ENCODE results near the gene LRP1.

LRP1 gene

GRCh38 chr12:57139796-57140649 is 11.7 kb downstream of the LRP1 start:
- TF ChIP-seq PATZ1 (CRISPR knock-in tag; IDR thresholded peaks at IDR 0.05; ENCODE audit: borderline replicate concordance) (no peak), ZFP3 (CRISPR knock-in tag; IDR thresholded peaks at IDR 0.05) (no peak)

GRCh38 chr12:57141249-57141648 is 13.0 kb downstream of the LRP1 start:
- TF ChIP-seq SNAI2 (CRISPR knock-in tag; IDR thresholded peaks at IDR 0.05) = no peak
- no peak for TF ChIP-seq ZNF565 (CRISPR knock-in tag; conservative IDR thresholded peaks at IDR 0.05; ENCODE audit: low read depth)
- TF ChIP-seq PATZ1 (CRISPR knock-in tag; IDR thresholded peaks at IDR 0.05; ENCODE audit: borderline replicate concordance) = no peak
- TF ChIP-seq CSDC2 (CRISPR knock-in tag; IDR thresholded peaks at IDR 0.05) = no peak
- TF ChIP-seq ZFP30 (CRISPR knock-in tag; IDR thresholded peaks at IDR 0.05) = no peak
- ATAC-seq = no peak

More at GRCh38 chr12:57139796-57140649, 11.7 kb downstream of the LRP1 start:
- no peak for ATAC-seq

GRCh38 chr12:57142121-57142520 is 13.8 kb downstream of the LRP1 start:
- ATAC-seq = no peak
- TF ChIP-seq PATZ1 (CRISPR knock-in tag; IDR thresholded peaks at IDR 0.05; ENCODE audit: borderline replicate concordance) (no peak), TCF4 (CRISPR knock-in tag; IDR thresholded peaks at IDR 0.05; ENCODE audit: borderline replicate concordance) (no peak), BACH2 (CRISPR knock-in tag; IDR thresholded peaks at IDR 0.05; ENCODE audit: borderline replicate concordance) (no peak), RARB (CRISPR knock-in tag; IDR thresholded peaks at IDR 0.05) (no peak), ZNF8 (CRISPR knock-in tag; IDR thresholded peaks at IDR 0.05) (no peak), ARNTL (CRISPR knock-in tag; IDR thresholded peaks at IDR 0.05; ENCODE audit: borderline replicate concordance, low read depth) (no peak), PPARA (CRISPR knock-in tag; IDR thresholded peaks at IDR 0.05; ENCODE audit: borderline replicate concordance) (no peak), ZNF565 (CRISPR knock-in tag; conservative IDR thresholded peaks at IDR 0.05; ENCODE audit: low read depth) (no peak), CSDC2 (CRISPR knock-in tag; IDR thresholded peaks at IDR 0.05) (no peak), ZNF70 (CRISPR knock-in tag; IDR thresholded peaks at IDR 0.05) (no peak), ZFP30 (CRISPR knock-in tag; IDR thresholded peaks at IDR 0.05) (no peak)
- TF ChIP-seq, protein P1, sequence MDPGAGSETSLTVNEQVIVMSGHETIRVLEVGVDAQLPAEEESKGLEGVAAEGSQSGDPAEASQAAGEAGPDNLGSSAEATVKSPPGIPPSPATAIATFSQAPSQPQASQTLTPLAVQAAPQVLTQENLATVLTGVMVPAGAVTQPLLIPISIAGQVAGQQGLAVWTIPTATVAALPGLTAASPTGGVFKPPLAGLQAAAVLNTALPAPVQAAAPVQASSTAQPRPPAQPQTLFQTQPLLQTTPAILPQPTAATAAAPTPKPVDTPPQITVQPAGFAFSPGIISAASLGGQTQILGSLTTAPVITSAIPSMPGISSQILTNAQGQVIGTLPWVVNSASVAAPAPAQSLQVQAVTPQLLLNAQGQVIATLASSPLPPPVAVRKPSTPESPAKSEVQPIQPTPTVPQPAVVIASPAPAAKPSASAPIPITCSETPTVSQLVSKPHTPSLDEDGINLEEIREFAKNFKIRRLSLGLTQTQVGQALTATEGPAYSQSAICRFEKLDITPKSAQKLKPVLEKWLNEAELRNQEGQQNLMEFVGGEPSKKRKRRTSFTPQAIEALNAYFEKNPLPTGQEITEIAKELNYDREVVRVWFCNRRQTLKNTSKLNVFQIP (CRISPR knock-in tag; IDR thresholded peaks at IDR 0.05; ENCODE audit: borderline replicate concordance, low read depth) = no peak
- TF ChIP-seq, protein P2, sequence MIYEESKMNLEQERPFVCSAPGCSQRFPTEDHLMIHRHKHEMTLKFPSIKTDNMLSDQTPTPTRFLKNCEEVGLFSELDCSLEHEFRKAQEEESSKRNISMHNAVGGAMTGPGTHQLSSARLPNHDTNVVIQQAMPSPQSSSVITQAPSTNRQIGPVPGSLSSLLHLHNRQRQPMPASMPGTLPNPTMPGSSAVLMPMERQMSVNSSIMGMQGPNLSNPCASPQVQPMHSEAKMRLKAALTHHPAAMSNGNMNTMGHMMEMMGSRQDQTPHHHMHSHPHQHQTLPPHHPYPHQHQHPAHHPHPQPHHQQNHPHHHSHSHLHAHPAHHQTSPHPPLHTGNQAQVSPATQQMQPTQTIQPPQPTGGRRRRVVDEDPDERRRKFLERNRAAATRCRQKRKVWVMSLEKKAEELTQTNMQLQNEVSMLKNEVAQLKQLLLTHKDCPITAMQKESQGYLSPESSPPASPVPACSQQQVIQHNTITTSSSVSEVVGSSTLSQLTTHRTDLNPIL (CRISPR knock-in tag; IDR thresholded peaks at IDR 0.05; ENCODE audit: low read depth) = no peak
- TF ChIP-seq, protein P3, sequence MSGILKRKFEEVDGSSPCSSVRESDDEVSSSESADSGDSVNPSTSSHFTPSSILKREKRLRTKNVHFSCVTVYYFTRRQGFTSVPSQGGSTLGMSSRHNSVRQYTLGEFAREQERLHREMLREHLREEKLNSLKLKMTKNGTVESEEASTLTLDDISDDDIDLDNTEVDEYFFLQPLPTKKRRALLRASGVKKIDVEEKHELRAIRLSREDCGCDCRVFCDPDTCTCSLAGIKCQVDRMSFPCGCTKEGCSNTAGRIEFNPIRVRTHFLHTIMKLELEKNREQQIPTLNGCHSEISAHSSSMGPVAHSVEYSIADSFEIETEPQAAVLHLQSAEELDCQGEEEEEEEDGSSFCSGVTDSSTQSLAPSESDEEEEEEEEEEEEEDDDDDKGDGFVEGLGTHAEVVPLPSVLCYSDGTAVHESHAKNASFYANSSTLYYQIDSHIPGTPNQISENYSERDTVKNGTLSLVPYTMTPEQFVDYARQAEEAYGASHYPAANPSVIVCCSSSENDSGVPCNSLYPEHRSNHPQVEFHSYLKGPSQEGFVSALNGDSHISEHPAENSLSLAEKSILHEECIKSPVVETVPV (CRISPR knock-in tag; IDR thresholded peaks at IDR 0.05) = no peak
